GM13977 (cell line): ENCODE data around the gene TMEM14C.

Experiments
- DNase-seq: peaks from one replicate; pipeline ENCODE4 v3.0.0; 2012; ENCODE audit warnings: low spot score
- CTCF ChIP-seq: IDR thresholded peaks from 2 replicates; pipeline ENCODE4 v1.5.1; 2012; ENCODE audit warnings: mild to moderate bottlenecking, control low read depth; ENCODE audit not compliant: insufficient read depth; ENCODE audit errors: extremely low read depth, missing control alignments
- in situ Hi-C: fragments of 300-500 bp; cut with MboI; formaldehyde crosslinking; loops from one replicate; pipeline ENCODE4 v1.12.0; 2022; ENCODE audit warnings: low sequenced_read_pairs, low pct_unique_long_range_greater_than_20kb, mixed read lengths, inconsistent platforms; ENCODE audit not compliant: unreplicated experiment

The TMEM14C gene

GRCh38 chr6:10685092-10685915 is 37.6 kb upstream of the TMEM14C start:
- DNase-seq = no peak
- no peak for TF ChIP-seq CTCF
- in situ Hi-C loops = no loop called here

- no peak for DNase-seq
- TF ChIP-seq CTCF = no peak
- in situ Hi-C loops = no loop called here
Observed at GRCh38 chr6:10686901-10687300, 36.0 kb upstream of the TMEM14C start.

GRCh38 chr6:10687582-10687981 is 35.3 kb upstream of the TMEM14C start:
- in situ Hi-C loops = no loop called here
- no peak for DNase-seq

GRCh38 chr6:10690651-10691445 is 32.0 kb upstream of the TMEM14C start:
- no peak for TF ChIP-seq CTCF
- no peak for DNase-seq
- in situ Hi-C loops = no loop called here

More at GRCh38 chr6:10687582-10687981, 35.3 kb upstream of the TMEM14C start:
- TF ChIP-seq CTCF = no peak

GRCh38 chr6:10692965-10693538 is 29.8 kb upstream of the TMEM14C start:
- DNase-seq = no peak
- TF ChIP-seq CTCF = no peak

GRCh38 chr6:10694302-10695085 is 28.4 kb upstream of the TMEM14C start, which contains the start of the genes C6orf52 and PAK1IP1:
Gene C6orf52, minus strand, starts transcription at chr6:10694616. Its CDS starts 7,066 bp downstream, at chr6:10687550.
Gene PAK1IP1, plus strand, starts transcription at chr6:10694972. Its CDS starts 14 bp downstream, at chr6:10694986.
- TF ChIP-seq CTCF = no peak
- in situ Hi-C loops = no loop called here

More at GRCh38 chr6:10692965-10693538, 29.8 kb upstream of the TMEM14C start:
- in situ Hi-C loops = no loop called here

More at GRCh38 chr6:10694302-10695085, 28.4 kb upstream of the TMEM14C start, which contains the start of the genes C6orf52 and PAK1IP1:
- DNase-seq = peak; percentile 89
